ENCODE results near the gene GIT2. TPM values are rescaled to one million over a fixed set of nuclear protein-coding genes. Genes with fewer than 3 reads are reported as not detected.
A peak's percentile ranks its signal among the peaks of the same experiment; 100 is the strongest.

Gene GIT2
- total and polyA plus RNA-seq, 8 donors: 16.5 to 38.8 (median 30.0) TPM

- Histone ChIP-seq H3K36me3 (peaks cover 0 to 24% (median 22%) of the 10 kb centered on the region in 3 donors), H3K9me3 (no peaks in the 10 kb centered on the region), H3K4me1 (peaks cover 0 to 4% (median 3%) of the 10 kb centered on the region in 3 donors), H3K4me3 (no peak overlapping the region), H3K27ac (no peak overlapping the region), H3K27me3 (no peaks in the 10 kb centered on the region)
- intact Hi-C loops (cut with DNase I): no loop called here
- TF ChIP-seq, protein P1, sequence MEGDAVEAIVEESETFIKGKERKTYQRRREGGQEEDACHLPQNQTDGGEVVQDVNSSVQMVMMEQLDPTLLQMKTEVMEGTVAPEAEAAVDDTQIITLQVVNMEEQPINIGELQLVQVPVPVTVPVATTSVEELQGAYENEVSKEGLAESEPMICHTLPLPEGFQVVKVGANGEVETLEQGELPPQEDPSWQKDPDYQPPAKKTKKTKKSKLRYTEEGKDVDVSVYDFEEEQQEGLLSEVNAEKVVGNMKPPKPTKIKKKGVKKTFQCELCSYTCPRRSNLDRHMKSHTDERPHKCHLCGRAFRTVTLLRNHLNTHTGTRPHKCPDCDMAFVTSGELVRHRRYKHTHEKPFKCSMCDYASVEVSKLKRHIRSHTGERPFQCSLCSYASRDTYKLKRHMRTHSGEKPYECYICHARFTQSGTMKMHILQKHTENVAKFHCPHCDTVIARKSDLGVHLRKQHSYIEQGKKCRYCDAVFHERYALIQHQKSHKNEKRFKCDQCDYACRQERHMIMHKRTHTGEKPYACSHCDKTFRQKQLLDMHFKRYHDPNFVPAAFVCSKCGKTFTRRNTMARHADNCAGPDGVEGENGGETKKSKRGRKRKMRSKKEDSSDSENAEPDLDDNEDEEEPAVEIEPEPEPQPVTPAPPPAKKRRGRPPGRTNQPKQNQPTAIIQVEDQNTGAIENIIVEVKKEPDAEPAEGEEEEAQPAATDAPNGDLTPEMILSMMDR (IDR thresholded peaks at IDR 0.05): no peak
- ATAC-seq: peak in 1 of 4 donors; percentile 14
- DNase-seq: no peak
- FAIRE-seq: no peak
- 64 to 68% methylated on average over 3 of the region's 3 CpGs for WGBS, 2 donors
Observed at GRCh38 chr12:109962398-109962797, 33.8 kb downstream of the GIT2 start.

GRCh38 chr12:109961612-109962011, 34.6 kb downstream of the GIT2 start:
- Histone ChIP-seq H3K27ac (no peak overlapping the region), H3K36me3 (peaks cover 0 to 28% (median 19%) of the 10 kb centered on the region in 3 donors)
- TF ChIP-seq, protein P1 (IDR thresholded peaks at IDR 0.05): no peak

DNA sequence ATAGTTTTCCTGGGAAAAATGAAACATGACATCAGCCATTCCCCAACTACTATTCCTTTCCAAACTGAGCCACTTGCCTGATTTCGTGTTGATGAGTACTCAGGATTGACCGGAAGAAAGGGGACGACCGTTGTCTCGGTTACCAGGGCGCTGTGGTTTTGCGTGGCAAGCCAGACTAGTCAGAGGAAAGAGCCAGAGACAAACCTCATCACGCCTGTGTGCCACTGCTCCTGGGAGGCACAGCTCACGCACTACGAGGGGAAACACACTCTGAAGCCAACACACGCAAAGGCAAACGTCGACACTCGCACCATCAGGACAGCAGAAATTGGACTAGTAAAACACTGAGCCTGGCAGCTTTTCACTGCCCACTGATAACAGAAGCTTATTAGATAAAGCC, 35.0 kb downstream of the GIT2 start:
- no peak for DNase-seq
- TF ChIP-seq, protein P1 (IDR thresholded peaks at IDR 0.05): no peak
- H3K4me3 ChIP-seq: no peak overlapping the region
- H3K4me1 ChIP-seq: peaks cover 0 to 4% (median 3%) of the 10 kb centered on the region in 3 donors
- no peak for FAIRE-seq
- intact Hi-C loops (cut with DNase I): no loop called here
- peak in 2 of 4 donors; percentile 59 to 60 for ATAC-seq
- no peak overlapping the region for H3K27ac ChIP-seq
- no peaks in the 10 kb centered on the region for H3K27me3 ChIP-seq
- WGBS, 2 donors: 69 to 78% methylated on average over 14 of the region's 14 CpGs
- H3K9me3 ChIP-seq: no peaks in the 10 kb centered on the region
- peaks cover 0 to 31% (median 18%) of the 10 kb centered on the region in 3 donors for H3K36me3 ChIP-seq

More at GRCh38 chr12:109961612-109962011, 34.6 kb downstream of the GIT2 start:
- Histone ChIP-seq H3K4me1 (peaks cover 0 to 4% (median 3%) of the 10 kb centered on the region in 3 donors), H3K27me3 (no peaks in the 10 kb centered on the region), H3K9me3 (no peaks in the 10 kb centered on the region), H3K4me3 (no peak overlapping the region)
- DNase-seq (no peak), FAIRE-seq (no peak), ATAC-seq (peak in 1 of 4 donors; percentile 6)
- intact Hi-C loops (cut with DNase I): no loop called here
- 56 to 61% methylated on average over 6 of the region's 6 CpGs for WGBS, 2 donors

GRCh38 chr12:109959411-109960093, 36.6 kb downstream of the GIT2 start:
- H3K36me3 ChIP-seq: peaks cover 0 to 37% (median 10%) of the 10 kb centered on the region in 3 donors
- intact Hi-C loops (cut with DNase I): no loop called here

More at GRCh38 chr12:109959411-109960093, 36.6 kb downstream of the GIT2 start:
- no peak for FAIRE-seq
- 97% methylated on average over 8 of the region's 8 CpGs for WGBS, 2 donors
- TF ChIP-seq, protein P1 (IDR thresholded peaks at IDR 0.05): no peak
- no peak overlapping the region for H3K4me3 ChIP-seq
- no peak for ATAC-seq
- no peak overlapping the region for H3K27ac ChIP-seq
- peaks cover 0 to 4% (median 3%) of the 10 kb centered on the region in 3 donors for H3K4me1 ChIP-seq
- H3K9me3 ChIP-seq: no peaks in the 10 kb centered on the region
- peak in 1 of 6 donors; percentile 2 for DNase-seq
- no peaks in the 10 kb centered on the region for H3K27me3 ChIP-seq

Measured in pancreas (tissue), 10 donors.